Panc1 (cell line): Measurements from ENCODE around the gene MYOT.

ENCODE experiments used
- POLR2AphosphoS5 ChIP-seq: IDR thresholded peaks from 2 replicates; pipeline ENCODE4 v1.6.1; 2012; ENCODE audit warnings: mild to moderate bottlenecking, low read depth, low read length, moderate library complexity
- SIN3A ChIP-seq: IDR thresholded peaks from 2 replicates; pipeline ENCODE4 v1.6.1; 2012; ENCODE audit warnings: low read depth, mild to moderate bottlenecking, low read length, moderate library complexity, borderline replicate concordance; ENCODE audit not compliant: insufficient read depth
- TCF7L2 ChIP-seq: IDR thresholded peaks from 2 replicates; pipeline ENCODE4 v1.6.1; 2011; ENCODE audit warnings: mild to moderate bottlenecking, low read depth, low read length, inconsistent platforms
- TF ChIP-seq, protein P1 (sequence below), 2 experiments: IDR thresholded peaks; 2 replicates each; pipeline ENCODE4 v1.6.1; 2011 to 2012; ENCODE audit warnings: low read depth in 2 of 2, control low read depth in 1 of 2, low read length in 1 of 2, mild to moderate bottlenecking in 1 of 2, moderate library complexity in 1 of 2; ENCODE audit not compliant: insufficient read depth in 1 of 2
- TF ChIP-seq, protein P2 (sequence below): fragments of 450-650 bp; IDR thresholded peaks from 2 replicates; pipeline ENCODE4 v1.5.1; 2017; ENCODE audit warnings: mild to moderate bottlenecking

DNA sequence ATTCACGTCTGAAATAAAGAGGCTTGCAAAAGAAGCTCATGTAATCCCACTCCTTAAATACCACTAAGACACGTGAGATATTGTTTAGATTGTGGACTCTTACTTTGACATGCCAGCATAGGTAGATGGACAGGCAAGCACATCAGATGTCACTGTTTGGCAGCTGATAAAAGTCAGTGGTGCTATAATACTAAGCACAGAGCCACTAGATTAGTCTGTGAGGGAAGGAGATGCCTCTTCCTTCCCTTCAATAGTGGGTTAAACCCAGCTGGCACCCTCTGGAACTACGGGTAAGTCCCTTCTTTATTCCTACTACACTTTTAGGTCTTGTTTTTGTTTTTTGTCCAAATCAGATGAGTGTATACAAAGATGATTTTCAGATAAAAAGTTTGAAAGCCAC, at the start of gene MYOT:
- TF ChIP-seq, protein P1, sequence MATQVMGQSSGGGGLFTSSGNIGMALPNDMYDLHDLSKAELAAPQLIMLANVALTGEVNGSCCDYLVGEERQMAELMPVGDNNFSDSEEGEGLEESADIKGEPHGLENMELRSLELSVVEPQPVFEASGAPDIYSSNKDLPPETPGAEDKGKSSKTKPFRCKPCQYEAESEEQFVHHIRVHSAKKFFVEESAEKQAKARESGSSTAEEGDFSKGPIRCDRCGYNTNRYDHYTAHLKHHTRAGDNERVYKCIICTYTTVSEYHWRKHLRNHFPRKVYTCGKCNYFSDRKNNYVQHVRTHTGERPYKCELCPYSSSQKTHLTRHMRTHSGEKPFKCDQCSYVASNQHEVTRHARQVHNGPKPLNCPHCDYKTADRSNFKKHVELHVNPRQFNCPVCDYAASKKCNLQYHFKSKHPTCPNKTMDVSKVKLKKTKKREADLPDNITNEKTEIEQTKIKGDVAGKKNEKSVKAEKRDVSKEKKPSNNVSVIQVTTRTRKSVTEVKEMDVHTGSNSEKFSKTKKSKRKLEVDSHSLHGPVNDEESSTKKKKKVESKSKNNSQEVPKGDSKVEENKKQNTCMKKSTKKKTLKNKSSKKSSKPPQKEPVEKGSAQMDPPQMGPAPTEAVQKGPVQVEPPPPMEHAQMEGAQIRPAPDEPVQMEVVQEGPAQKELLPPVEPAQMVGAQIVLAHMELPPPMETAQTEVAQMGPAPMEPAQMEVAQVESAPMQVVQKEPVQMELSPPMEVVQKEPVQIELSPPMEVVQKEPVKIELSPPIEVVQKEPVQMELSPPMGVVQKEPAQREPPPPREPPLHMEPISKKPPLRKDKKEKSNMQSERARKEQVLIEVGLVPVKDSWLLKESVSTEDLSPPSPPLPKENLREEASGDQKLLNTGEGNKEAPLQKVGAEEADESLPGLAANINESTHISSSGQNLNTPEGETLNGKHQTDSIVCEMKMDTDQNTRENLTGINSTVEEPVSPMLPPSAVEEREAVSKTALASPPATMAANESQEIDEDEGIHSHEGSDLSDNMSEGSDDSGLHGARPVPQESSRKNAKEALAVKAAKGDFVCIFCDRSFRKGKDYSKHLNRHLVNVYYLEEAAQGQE (IDR thresholded peaks at IDR 0.05; ENCODE audit: insufficient read depth in 1 of 2, low read depth in 2 of 2, low read length in 1 of 2) = no peak
- TF ChIP-seq POLR2AphosphoS5 = no peak
- TF ChIP-seq, protein P2, sequence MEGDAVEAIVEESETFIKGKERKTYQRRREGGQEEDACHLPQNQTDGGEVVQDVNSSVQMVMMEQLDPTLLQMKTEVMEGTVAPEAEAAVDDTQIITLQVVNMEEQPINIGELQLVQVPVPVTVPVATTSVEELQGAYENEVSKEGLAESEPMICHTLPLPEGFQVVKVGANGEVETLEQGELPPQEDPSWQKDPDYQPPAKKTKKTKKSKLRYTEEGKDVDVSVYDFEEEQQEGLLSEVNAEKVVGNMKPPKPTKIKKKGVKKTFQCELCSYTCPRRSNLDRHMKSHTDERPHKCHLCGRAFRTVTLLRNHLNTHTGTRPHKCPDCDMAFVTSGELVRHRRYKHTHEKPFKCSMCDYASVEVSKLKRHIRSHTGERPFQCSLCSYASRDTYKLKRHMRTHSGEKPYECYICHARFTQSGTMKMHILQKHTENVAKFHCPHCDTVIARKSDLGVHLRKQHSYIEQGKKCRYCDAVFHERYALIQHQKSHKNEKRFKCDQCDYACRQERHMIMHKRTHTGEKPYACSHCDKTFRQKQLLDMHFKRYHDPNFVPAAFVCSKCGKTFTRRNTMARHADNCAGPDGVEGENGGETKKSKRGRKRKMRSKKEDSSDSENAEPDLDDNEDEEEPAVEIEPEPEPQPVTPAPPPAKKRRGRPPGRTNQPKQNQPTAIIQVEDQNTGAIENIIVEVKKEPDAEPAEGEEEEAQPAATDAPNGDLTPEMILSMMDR = no peak
- TF ChIP-seq SIN3A = no peak
- no peak for TF ChIP-seq TCF7L2
